ENCODE results near the gene MMP20.

Gene MMP20

DNA sequence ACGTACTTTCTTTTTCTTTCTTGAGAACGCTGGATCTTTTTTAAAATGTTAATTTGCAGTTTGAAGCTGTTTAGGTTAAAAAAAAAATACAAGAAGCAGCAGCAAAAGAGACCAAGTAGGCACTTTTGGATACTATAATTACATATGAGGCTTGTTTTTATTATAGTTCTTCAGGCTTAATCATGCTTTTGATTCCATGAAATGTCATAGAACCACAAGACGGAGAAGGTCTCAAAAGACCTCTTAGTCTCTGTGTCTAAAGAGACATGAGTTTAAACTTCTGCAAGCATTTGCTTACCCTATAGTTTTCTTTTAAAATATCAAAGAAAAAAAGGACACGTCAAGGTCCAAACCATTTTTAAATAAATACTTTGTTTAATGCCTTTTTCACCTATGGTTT, 18.8 kb upstream of the MMP20 start:
- DNase-seq (ENCODE audit: low read depth) = no peak
- no peak overlapping the region for H3K4me3 ChIP-seq (ENCODE audit: low read depth, low read length)
- TF ChIP-seq POLR2A (IDR thresholded peaks at IDR 0.05; ENCODE audit: extremely low read depth, insufficient read length) = no peak
- TF ChIP-seq, protein P1, sequence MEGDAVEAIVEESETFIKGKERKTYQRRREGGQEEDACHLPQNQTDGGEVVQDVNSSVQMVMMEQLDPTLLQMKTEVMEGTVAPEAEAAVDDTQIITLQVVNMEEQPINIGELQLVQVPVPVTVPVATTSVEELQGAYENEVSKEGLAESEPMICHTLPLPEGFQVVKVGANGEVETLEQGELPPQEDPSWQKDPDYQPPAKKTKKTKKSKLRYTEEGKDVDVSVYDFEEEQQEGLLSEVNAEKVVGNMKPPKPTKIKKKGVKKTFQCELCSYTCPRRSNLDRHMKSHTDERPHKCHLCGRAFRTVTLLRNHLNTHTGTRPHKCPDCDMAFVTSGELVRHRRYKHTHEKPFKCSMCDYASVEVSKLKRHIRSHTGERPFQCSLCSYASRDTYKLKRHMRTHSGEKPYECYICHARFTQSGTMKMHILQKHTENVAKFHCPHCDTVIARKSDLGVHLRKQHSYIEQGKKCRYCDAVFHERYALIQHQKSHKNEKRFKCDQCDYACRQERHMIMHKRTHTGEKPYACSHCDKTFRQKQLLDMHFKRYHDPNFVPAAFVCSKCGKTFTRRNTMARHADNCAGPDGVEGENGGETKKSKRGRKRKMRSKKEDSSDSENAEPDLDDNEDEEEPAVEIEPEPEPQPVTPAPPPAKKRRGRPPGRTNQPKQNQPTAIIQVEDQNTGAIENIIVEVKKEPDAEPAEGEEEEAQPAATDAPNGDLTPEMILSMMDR (IDR thresholded peaks at IDR 0.05; ENCODE audit: low read depth, low read length) = no peak

DNA sequence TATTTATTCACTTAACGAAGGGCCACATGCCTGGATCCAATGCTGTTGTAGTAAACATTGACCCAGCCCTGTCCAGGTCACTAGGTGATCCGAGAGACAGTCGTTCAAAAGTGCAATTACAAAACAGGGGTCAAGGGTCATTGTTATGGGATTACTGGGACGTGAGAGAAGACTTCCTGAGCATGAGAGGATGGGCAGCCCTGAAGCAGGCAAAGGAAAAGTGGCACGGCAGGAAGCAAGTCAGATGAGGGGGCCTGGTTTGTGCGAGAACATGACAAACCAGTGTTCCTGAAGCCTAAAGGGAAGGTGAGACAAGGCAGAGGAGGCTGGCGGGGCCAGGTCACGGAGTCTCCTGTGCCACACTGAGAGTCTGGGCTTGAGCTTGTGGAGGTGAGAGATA, 15.8 kb upstream of the MMP20 start:
- DNase-seq (ENCODE audit: low read depth) = no peak
- TF ChIP-seq POLR2A (IDR thresholded peaks at IDR 0.05; ENCODE audit: extremely low read depth, insufficient read length) = no peak
- no peak for TF ChIP-seq MYC (IDR thresholded peaks at IDR 0.05; ENCODE audit: low read depth, low read length)
- TF ChIP-seq, protein P2, sequence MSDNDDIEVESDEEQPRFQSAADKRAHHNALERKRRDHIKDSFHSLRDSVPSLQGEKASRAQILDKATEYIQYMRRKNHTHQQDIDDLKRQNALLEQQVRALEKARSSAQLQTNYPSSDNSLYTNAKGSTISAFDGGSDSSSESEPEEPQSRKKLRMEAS (IDR thresholded peaks at IDR 0.05; ENCODE audit: low read depth, low read length) = no peak
- TF ChIP-seq, protein P1 (IDR thresholded peaks at IDR 0.05; ENCODE audit: low read depth, low read length) = no peak

DNA sequence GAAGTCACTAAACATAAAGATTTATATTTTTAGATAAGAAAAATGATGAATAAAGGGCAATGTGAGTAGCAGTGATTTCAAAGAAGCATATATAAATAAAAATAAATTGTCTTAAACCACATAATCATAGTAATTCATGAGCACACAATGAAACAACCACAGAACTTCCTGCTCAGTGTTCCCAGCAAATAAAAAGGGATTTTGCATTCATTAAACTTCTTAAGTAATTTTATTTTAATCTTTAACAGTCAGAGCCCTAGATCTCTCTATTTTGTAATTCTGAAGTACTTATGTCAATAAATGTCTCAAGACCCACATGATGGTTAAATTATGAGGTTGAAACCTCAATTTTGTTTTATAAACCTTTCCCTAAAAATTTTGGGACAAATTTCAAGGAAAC, 14.5 kb upstream of the MMP20 start:
- H3K4me3 ChIP-seq (ENCODE audit: low read depth, low read length) = no peak overlapping the region
- TF ChIP-seq, protein P1 (IDR thresholded peaks at IDR 0.05; ENCODE audit: low read depth, low read length) = no peak
- TF ChIP-seq MYC (IDR thresholded peaks at IDR 0.05; ENCODE audit: low read depth, low read length) = no peak
- TF ChIP-seq, protein P2 (IDR thresholded peaks at IDR 0.05; ENCODE audit: low read depth, low read length) = no peak
- TF ChIP-seq POLR2A (IDR thresholded peaks at IDR 0.05; ENCODE audit: extremely low read depth, insufficient read length) = no peak
- DNase-seq (ENCODE audit: low read depth) = no peak

More for the DNA sequence above, 15.8 kb upstream of the MMP20 start:
- no peak overlapping the region for H3K4me3 ChIP-seq (ENCODE audit: low read depth, low read length)

DNA sequence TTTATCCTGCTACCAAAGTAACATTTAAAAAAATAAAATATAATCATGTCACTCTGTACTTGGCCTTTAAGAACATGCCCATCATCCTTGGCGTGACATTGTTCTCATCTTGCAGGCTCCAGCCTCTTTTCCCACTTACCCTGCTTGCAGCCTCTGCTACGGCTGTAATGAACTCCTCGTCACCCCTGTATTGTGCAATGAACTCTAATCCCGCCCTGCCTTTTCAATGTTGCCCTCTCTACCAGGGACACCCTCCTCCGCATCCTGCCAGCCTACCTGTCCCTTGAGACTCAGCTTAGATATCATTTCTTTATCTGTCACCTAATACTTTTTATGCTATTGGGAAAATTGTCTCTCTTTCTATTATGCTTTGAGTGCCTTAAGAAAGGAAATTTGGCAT, 12.6 kb upstream of the MMP20 start:
- no peak overlapping the region for H3K4me3 ChIP-seq (ENCODE audit: low read depth, low read length)
- DNase-seq (ENCODE audit: low read depth) = peak; percentile 84
- TF ChIP-seq, protein P1 (IDR thresholded peaks at IDR 0.05; ENCODE audit: low read depth, low read length) = no peak
- TF ChIP-seq POLR2A (IDR thresholded peaks at IDR 0.05; ENCODE audit: extremely low read depth, insufficient read length) = no peak
- TF ChIP-seq MYC (IDR thresholded peaks at IDR 0.05; ENCODE audit: low read depth, low read length) = no peak
- TF ChIP-seq, protein P2 (IDR thresholded peaks at IDR 0.05; ENCODE audit: low read depth, low read length) = no peak

DNA sequence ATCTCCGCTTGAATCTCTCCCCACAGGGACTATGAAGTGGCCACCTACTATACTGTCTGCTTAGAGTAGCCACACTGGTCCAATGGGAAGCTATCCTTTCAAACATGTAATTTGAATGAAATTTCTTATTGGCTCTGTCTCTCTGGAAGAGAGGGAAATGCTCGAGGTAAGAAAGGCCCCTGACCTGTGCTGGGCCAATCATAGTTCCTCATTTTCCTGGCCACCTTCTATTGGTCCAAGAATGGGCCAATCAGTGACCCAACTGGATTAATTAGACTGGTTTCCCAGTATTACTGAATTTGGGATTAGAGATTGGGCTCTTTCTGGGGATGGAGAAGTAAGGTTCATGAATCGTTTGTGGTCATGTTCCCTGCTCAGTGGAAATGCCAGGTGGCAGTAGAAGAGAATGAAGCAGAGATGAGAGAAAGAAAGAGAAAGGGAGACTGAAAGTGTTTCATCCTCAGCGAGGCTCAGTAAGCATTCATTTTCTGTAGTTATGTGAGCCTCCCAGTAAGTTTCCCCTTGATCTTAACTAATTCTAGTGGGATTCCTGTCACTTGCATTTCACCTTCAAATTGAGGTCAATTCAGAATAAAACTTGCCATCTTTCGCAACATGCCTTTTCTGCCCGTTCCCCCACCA, 8.4 kb upstream of the MMP20 start:
- TF ChIP-seq, protein P1 (IDR thresholded peaks at IDR 0.05; ENCODE audit: low read depth, low read length) = no peak
- TF ChIP-seq, protein P2 (IDR thresholded peaks at IDR 0.05; ENCODE audit: low read depth, low read length) = no peak
- H3K4me3 ChIP-seq (ENCODE audit: low read depth, low read length) = no peak overlapping the region
- DNase-seq (ENCODE audit: low read depth) = peak; percentile 63

DNA sequence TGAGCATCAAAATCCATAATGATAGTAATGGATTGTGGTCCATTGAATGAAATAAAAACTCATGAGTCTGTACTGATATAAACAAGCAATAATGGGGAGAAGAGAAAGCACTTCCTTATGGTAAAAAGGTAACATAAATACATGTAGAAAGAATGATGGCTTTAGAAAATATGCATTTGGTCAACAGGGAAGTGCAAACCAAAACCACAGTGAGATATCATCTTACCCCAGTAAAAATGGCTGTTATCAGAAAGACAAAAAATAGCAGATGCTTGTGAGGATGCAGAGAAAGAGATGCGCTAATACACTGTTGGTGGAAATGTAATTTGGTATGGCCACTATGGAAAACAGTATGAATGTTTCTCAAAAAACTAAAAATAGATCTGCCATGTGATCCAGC, 6.9 kb upstream of the MMP20 start:
- H3K4me3 ChIP-seq (ENCODE audit: low read depth, low read length) = no peak overlapping the region
- DNase-seq (ENCODE audit: low read depth) = no peak
- TF ChIP-seq, protein P1 (IDR thresholded peaks at IDR 0.05; ENCODE audit: low read depth, low read length) = no peak
- no peak for TF ChIP-seq POLR2A (IDR thresholded peaks at IDR 0.05; ENCODE audit: extremely low read depth, insufficient read length)
- no peak for TF ChIP-seq MYC (IDR thresholded peaks at IDR 0.05; ENCODE audit: low read depth, low read length)
- TF ChIP-seq, protein P2 (IDR thresholded peaks at IDR 0.05; ENCODE audit: low read depth, low read length) = no peak

Measured in NB4 (cell line).